AG09309 (cell line): ENCODE data around the gene HAND1.

Experiments
- DNase-seq: peaks from one replicate; pipeline ENCODE4 v3.0.0-alpha.2; 2010; ENCODE audit warnings: low read depth
- H3K4me3 ChIP-seq: 2 replicates; pipeline ENCODE4 v1.5.1; 2011; ENCODE audit warnings: mild to moderate bottlenecking, low read depth, low read length, moderate library complexity; ENCODE audit not compliant: control insufficient read depth
- TF ChIP-seq, protein P1 (sequence below): IDR thresholded peaks from 2 replicates; pipeline ENCODE4 v1.5.1; 2011; ENCODE audit warnings: mild to moderate bottlenecking, low read depth, low read length, inconsistent platforms; ENCODE audit not compliant: insufficient read depth, control insufficient read depth; ENCODE audit errors: missing control alignments

HAND1 gene

DNA sequence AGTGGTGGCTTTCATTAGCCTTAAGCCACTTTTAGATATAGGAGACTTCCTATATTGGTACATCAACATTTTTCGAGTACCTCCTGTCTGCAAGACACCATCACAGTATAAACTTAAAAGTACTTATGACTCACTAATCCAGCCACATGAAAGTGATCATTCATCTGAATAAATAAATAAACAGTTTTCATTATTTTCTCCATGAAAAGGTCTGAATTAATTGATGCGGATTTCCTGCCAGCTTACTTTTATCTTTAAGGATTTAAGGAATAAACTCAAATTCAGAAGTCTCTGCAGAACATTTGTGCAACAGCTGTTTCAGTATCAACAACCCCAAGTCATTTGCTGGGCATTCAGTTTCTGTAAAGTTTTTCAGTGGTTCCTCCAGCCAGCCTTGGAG is 28.2 kb downstream of the HAND1 start:
- no peak overlapping the region for H3K4me3 ChIP-seq
- TF ChIP-seq, protein P1, sequence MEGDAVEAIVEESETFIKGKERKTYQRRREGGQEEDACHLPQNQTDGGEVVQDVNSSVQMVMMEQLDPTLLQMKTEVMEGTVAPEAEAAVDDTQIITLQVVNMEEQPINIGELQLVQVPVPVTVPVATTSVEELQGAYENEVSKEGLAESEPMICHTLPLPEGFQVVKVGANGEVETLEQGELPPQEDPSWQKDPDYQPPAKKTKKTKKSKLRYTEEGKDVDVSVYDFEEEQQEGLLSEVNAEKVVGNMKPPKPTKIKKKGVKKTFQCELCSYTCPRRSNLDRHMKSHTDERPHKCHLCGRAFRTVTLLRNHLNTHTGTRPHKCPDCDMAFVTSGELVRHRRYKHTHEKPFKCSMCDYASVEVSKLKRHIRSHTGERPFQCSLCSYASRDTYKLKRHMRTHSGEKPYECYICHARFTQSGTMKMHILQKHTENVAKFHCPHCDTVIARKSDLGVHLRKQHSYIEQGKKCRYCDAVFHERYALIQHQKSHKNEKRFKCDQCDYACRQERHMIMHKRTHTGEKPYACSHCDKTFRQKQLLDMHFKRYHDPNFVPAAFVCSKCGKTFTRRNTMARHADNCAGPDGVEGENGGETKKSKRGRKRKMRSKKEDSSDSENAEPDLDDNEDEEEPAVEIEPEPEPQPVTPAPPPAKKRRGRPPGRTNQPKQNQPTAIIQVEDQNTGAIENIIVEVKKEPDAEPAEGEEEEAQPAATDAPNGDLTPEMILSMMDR = no peak
- DNase-seq = no peak

- DNase-seq = no peak
- TF ChIP-seq, protein P1 = no peak
Measured at GRCh38 chr5:154447089-154447725, 30.8 kb downstream of the HAND1 start.

GRCh38 chr5:154446195-154447088 is 31.6 kb downstream of the HAND1 start:
- TF ChIP-seq, protein P1 = no peak
- H3K4me3 ChIP-seq = peak overlapping the region; percentile 57
- DNase-seq = no peak

More at GRCh38 chr5:154447089-154447725, 30.8 kb downstream of the HAND1 start:
- H3K4me3 ChIP-seq = peak overlapping the region; percentile 57

DNA sequence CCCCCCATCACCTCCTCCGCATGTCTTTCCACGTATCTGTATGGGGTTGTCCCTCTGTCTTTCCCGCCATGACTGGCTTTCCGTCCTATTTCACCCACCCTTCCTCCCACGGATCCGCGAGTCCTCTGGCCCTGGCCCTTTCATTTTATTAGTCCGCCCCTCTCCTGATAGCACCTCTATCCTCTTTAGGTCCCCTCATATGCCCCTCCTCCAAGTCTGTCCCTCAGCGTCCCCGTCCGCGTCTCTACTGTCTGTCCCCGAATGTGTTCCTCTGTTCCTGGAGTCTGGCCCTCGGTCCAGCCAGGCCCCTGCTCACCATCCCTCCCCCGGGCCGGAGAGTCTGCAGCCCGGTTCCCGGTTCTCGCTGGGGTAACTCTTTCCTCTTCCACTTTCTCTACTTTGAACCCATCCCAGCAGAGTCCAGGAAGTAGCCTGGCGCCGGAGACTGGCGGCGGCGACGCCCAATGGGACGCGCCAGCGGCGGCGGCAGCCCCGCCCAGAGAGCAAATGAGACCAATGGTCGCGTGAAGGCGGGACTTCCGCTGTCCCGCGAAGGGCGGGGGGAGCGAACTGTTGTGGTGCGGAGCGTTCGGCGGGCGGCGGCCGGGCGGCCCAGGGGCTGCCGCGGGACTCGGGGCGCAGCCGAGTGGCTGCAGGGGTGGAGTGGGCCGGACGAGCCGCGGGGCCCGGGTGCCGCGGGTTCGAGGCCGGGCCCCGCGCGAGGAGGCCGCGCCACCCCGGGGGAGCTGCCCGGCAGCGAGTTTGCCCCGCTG is 32.4 kb downstream of the HAND1 start, which contains the start of gene SAP30L:
Gene SAP30L, plus strand, starts transcription at position 576 of the 773 bp plus-strand sequence. CDS start 608 bp downstream, outside the sequence.
- TF ChIP-seq, protein P1 = no peak
- DNase-seq = peak; percentile 74
- peak within 1 kb of the TSS; percentile 57 for H3K4me3 ChIP-seq

DNA sequence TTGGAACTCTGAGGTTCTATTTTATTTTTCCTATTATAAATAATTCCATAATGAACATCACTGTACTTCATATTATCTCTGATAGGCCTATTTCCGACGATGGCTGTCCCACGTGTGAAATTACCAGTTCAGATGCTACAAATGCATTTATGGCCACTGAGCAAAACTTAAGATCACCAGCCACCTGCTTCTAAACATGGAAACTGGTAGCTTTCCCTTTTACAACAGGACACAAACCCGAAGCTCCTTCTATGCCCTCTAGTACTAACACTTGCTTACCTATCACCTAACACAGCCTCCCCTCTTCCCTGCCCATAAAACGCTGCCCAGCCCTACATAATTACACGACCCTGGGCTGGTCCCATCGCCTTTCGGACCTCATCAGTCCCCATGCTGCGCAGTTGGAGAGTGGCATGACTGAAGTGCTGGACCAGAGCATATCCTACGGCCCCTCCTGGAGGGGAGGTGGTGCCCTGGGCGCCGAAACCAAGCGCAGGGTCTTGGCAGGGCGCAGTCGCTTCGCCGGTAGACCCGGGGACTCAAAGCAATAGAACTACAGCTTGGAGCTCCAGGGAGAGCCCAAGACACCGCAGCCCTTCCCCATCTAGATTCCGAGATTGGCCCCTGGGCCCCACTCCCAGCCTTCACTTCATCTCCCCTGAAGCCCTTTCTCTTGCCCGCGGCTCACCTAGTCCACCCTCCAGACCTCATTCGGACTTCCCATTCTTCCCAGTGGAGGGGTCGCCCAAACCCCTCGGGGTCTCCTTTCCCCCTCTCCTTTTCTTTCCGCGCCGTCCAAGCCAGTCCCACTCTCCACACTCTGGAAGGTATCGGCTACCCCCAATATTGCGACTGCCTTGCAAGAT is 33.2 kb downstream of the HAND1 start:
- DNase-seq = no peak

More for the DNA sequence above, 33.2 kb downstream of the HAND1 start:
- TF ChIP-seq, protein P1 = no peak
- H3K4me3 ChIP-seq = peak overlapping the region; percentile 57
